ENCODE results near the gene KRTDAP. TPM values are rescaled to one million over a fixed set of nuclear protein-coding genes. Genes with fewer than 3 reads are reported as not detected.
A peak's percentile ranks its signal among the peaks of the same experiment; 100 is the strongest.

KRTDAP gene
- total RNA-seq, 1 donor from 2014 or later: not detected

DNA sequence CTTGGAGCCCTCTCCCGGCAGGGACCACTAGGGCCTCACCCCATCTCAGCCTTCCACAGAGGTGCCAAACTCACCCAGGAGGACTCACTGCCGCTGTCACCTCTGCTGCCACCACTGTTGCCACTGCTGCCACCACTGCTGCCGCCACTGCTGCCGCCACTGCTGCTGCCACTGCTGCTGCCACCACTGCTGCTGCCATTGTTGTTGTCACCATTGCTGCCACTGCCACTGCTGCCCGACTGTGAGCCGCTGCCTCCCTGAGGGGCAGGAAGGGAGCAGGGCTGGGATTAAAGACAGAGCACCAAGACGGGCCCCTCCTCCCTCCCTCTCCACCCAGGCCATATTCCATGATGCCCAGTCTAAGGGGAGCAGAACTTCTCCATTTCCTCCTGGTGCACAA lies 21.1 kb upstream of the KRTDAP start:
- Histone ChIP-seq H3K36me3 (ENCODE audit: control insufficient read depth, insufficient read depth, low read length) (peaks cover 5% of the 10 kb centered on the region), H3K4me3 (ENCODE audit: low read depth, low read length) (no peak overlapping the region), H3K27me3 (ENCODE audit: control insufficient read depth, insufficient read depth, low read length) (no peaks in the 10 kb centered on the region)
- DNase-seq (ENCODE audit: low read depth) (no peak), FAIRE-seq (no peak)
- TF ChIP-seq, protein P1, sequence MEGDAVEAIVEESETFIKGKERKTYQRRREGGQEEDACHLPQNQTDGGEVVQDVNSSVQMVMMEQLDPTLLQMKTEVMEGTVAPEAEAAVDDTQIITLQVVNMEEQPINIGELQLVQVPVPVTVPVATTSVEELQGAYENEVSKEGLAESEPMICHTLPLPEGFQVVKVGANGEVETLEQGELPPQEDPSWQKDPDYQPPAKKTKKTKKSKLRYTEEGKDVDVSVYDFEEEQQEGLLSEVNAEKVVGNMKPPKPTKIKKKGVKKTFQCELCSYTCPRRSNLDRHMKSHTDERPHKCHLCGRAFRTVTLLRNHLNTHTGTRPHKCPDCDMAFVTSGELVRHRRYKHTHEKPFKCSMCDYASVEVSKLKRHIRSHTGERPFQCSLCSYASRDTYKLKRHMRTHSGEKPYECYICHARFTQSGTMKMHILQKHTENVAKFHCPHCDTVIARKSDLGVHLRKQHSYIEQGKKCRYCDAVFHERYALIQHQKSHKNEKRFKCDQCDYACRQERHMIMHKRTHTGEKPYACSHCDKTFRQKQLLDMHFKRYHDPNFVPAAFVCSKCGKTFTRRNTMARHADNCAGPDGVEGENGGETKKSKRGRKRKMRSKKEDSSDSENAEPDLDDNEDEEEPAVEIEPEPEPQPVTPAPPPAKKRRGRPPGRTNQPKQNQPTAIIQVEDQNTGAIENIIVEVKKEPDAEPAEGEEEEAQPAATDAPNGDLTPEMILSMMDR (IDR thresholded peaks at IDR 0.05; ENCODE audit: insufficient read depth, low read length, severe bottlenecking): no peak

DNA sequence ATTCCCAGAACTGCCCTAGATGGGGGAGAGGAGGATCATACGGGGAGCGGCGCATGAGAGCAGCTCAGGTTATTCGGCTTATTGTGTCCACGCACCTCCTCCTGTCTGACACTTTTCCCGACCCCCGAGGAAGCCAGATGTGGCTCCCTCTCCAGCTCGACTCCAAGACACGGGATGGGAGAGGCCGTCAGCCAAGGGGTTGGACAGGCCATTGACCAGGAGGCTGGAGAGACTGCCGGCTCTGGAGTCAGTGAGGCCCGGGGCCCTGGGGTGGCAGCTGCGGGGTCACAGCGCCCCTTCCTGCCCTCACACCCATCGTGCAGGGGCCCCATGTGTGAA lies 20.3 kb upstream of the KRTDAP start:
- H3K36me3 ChIP-seq (ENCODE audit: control insufficient read depth, insufficient read depth, low read length): peaks cover 9% of the 10 kb centered on the region
- no peaks in the 10 kb centered on the region for H3K27me3 ChIP-seq (ENCODE audit: control insufficient read depth, insufficient read depth, low read length)
- TF ChIP-seq, protein P1 (IDR thresholded peaks at IDR 0.05; ENCODE audit: insufficient read depth, low read length, severe bottlenecking): no peak
- FAIRE-seq (no peak), DNase-seq (ENCODE audit: low read depth) (no peak)
- peak overlapping the region; percentile 52 for H3K4me3 ChIP-seq (ENCODE audit: low read depth, low read length)

DNA sequence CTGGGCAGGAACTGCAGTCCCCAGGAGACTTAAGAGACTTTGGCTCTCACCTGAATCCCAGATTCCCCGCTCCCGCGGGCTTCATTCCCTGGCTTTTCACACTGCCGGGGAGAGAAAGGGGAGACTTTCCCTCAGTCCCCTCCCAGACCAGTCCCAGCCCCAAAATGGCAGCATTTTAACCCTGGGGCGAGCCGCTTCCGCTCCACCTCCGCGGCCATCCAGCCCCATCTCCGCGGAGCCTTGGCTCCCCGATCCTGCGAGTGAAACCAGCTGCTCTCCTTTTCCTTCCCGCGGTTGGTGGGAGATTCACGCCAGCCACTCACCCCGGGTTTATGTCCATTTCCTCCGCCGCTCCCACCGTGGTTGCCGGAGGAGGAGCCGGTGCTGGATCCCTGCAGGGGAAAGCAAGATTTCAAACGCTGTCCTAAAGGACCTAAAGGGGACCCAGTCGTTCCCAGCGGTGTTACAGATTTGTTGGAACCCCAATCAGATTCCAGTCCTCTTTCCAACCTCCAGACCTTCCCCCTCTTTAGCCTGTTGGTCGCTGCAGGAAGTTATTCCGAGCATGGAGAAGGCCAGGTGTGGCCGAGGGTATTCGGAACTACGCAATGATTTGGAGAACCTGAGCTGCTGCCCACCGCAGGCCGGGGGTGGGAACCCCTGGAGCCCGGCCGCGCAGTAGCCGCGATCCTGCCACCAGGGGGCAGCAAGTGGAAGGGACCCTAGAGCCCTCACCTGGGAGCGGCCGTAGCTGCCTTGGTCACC lies 19.8 kb upstream of the KRTDAP start:
- Histone ChIP-seq H3K27me3 (ENCODE audit: control insufficient read depth, insufficient read depth, low read length) (no peaks in the 10 kb centered on the region), H3K4me3 (ENCODE audit: low read depth, low read length) (peak overlapping the region; percentile 52), H3K36me3 (ENCODE audit: control insufficient read depth, insufficient read depth, low read length) (peaks cover 13% of the 10 kb centered on the region)
- TF ChIP-seq, protein P1 (IDR thresholded peaks at IDR 0.05; ENCODE audit: insufficient read depth, low read length, severe bottlenecking): peak; percentile 99
- no peak for FAIRE-seq
- DNase-seq (ENCODE audit: low read depth): peak; percentile 69

DNA sequence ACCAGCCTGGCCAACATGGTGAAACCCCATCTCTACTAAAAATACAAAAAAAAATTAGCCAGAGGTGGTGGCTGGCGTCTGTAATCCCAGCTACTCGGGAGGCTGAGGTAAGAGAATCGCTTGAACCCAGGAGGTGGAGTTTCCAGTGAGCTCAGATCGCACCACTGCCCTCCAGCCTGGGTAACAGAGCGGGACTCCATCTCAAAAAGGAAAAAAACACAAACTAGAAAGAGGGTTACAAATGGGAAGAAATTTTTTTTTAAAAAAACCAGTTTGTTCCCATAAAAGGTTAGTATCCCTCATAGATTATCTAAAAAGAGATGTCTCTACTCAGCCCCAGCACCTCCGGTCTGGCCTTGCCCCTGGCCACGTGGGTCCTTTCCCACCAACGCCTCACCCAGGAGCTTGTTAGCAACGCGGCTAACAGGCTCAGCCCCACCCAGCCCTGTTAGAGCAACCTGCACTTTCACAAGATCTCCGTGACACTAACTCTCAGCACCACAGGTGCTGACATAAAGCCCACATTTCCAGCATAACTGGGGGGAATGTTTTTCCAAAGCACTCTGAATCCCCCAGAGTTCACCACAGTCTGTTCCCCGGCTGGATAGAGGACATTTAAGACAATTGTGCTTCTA lies 18.9 kb upstream of the KRTDAP start:
- FAIRE-seq (no peak), DNase-seq (ENCODE audit: low read depth) (peak; percentile 79)
- H3K27me3 ChIP-seq (ENCODE audit: control insufficient read depth, insufficient read depth, low read length): no peaks in the 10 kb centered on the region
- TF ChIP-seq, protein P1 (IDR thresholded peaks at IDR 0.05; ENCODE audit: insufficient read depth, low read length, severe bottlenecking): no peak
- H3K4me3 ChIP-seq (ENCODE audit: low read depth, low read length): peak overlapping the region; percentile 52
- H3K36me3 ChIP-seq (ENCODE audit: control insufficient read depth, insufficient read depth, low read length): peaks cover 14% of the 10 kb centered on the region

DNA sequence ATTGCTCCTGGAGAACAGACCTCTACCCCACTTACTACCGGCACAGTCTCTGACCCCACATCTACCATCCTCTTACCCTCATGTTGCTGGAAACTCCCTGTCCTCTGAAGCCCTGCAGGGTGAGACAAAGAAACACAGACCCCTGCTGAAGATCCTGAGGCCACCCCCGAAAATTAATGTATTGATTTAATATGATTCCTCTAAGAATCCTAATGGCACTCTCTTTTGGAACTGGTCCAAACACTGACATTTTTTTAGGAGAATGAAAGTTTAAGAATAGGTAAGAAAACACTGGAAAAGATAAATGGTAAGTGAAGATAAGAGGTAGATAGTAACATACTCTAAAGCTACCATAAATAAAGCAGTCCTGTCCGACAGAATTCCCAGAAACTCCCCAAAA lies 17.9 kb upstream of the KRTDAP start:
- FAIRE-seq (no peak), DNase-seq (ENCODE audit: low read depth) (no peak)
- TF ChIP-seq, protein P1 (IDR thresholded peaks at IDR 0.05; ENCODE audit: insufficient read depth, low read length, severe bottlenecking): no peak
- Histone ChIP-seq H3K4me3 (ENCODE audit: low read depth, low read length) (no peak overlapping the region), H3K27me3 (ENCODE audit: control insufficient read depth, insufficient read depth, low read length) (no peaks in the 10 kb centered on the region), H3K36me3 (ENCODE audit: control insufficient read depth, insufficient read depth, low read length) (peaks cover 18% of the 10 kb centered on the region)
